HS-27A (cell line): ENCODE data around the gene RRM1.
"Not testable (repeated sequence)": the region's sequence is repeated elsewhere in the genome, so short reads cannot be mapped to it uniquely, and the experiment has no call there.

Experiments used
- DNase-seq: peaks from one replicate; pipeline ENCODE4 v3.0.0-alpha.2; 2012; ENCODE audit warnings: low read depth, missing footprints

Gene RRM1

DNA sequence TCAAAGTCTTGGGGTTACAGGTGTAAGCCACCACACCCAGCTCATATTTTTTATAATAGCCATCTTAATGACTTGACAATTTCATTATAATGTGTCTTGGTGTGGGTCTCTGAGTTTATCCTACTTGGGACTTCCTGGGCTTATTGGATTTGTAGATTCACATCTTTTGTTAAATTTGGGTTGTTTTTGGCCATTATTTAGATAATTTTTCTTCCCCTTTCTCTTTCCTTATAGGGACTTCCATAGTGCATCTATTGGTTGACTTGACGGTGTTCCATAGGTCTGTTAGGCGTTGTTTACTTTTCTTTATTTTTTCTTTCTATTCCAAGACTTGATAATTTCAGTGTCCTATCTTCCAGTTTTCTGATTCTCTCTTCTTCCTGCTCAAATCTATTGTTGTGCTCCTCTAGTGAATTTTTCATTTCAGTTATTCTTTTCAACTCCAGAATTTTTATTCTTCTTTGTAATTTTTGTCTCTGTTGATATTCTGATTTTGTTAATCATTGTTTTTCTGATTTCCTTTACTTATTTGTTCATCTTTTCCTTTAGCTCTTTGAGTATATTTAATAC, 45.6 kb downstream of the RRM1 start:
- DNase-seq = no peak

- no peak for DNase-seq
These were observed 51.6 kb downstream of the RRM1 start for GRCh38 chr11:4146070-4146771.

DNA sequence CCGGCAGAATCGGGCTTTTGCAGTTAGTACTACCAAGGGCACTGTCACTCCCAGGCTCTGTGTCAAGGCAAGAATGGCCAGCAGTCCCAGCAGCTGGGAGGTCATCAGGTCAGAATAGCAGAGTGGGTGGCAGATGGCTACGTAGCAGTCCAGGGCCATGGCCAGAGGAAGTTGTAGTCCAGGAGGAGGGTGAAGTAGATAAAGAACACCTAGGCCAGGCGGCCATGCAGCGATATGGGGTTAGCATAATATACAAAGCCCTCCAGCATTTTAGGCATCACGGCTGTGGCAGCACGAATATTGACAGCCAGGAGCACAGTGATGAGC, 52.1 kb downstream of the RRM1 start:
- DNase-seq = no peak

- no peak for DNase-seq
These were observed 59.9 kb downstream of the RRM1 start for GRCh38 chr11:4154503-4154902.

GRCh38 chr11:4156571-4156970, 62.0 kb downstream of the RRM1 start:
- no peak for DNase-seq

- DNase-seq = not testable (repeated sequence)
These were observed 64.2 kb downstream of the RRM1 start for GRCh38 chr11:4158818-4159217.

GRCh38 chr11:4161305-4161704, 66.7 kb downstream of the RRM1 start:
- DNase-seq = no peak

GRCh38 chr11:4164884-4165590, 70.4 kb downstream of the RRM1 start:
- no peak for DNase-seq

DNA sequence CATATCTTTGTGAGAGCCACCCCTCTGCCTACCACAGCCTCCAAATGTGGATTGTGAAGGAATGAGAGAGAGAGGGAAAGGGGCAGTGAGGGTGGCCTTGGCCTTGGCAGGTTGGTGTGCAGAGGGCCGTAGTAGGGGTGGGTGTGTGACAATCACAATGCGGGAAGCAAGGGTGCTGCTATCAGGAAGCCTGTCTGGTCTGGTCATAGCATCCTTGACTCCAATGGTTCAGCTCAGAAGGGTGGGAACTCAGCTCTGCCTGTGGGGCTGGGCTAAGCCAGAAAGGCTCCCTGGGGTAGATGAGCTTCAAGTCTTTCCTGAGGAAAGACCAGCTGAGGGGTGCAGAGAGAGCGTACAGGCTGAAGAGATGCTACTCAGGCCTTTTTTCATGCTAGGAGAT, 72.7 kb downstream of the RRM1 start:
- DNase-seq = no peak

DNA sequence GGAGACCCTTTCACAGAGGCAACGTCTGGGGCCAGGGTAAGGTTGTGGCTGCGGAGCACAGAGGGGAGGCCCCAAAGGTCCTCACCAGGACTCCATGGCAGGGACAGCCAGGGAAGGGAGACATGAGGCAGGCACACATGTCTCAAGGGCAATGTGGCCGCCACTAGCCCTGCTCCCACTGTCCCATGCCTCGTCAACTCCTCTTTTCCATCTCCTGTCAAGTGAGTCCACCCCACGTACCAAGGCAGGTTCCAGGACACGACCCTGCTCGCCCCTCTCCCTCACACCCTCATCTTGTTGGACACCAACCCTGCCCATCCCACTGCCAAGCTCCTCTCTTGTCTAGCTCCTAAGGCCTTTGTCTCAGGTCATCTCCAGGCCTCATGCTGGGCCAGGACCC, 73.2 kb downstream of the RRM1 start:
- DNase-seq = no peak

DNA sequence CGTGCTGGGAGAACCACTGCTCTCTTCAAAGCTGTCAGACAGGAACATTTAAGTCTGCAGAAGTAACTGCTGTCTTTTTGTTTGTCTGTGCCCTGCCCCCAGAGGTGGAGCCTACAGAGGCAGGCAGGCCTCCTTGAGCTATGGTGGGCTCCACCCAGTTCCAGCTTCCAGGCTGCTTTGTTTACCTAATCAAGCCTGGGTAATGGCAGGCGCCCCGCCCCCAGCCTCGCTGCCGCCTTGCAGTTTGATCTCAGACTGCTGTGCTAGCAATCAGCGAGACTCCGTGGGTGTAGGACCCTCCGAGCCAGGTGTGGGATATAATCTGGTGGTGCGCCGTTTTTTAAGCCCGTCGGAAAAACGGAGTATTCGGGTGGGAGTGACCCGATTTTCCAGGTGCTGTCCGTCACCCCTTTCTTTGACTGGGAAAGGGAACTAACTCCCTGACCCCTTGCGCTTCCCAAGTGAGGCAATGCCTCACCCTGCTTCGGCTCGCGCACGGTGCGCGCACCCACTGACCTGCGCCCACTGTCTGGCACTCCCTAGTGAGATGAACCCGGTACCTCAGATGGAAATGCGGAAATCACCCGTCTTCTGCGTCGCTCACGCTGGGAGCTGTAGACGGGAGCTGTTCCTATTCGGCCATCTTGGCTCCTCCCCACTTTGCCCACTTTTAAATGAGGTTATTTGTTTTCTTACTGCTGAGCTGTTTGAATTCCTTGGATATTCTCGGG, 81.2 kb downstream of the RRM1 start:
- not testable (repeated sequence) for DNase-seq

GRCh38 chr11:4178813-4179662, 84.4 kb downstream of the RRM1 start:
- DNase-seq = no peak

GRCh38 chr11:4180441-4181183, 86.0 kb downstream of the RRM1 start:
- DNase-seq = no peak

GRCh38 chr11:4181782-4182721, 87.5 kb downstream of the RRM1 start:
- DNase-seq = no peak

GRCh38 chr11:4183410-4184057, 88.9 kb downstream of the RRM1 start:
- DNase-seq = no peak

GRCh38 chr11:4184163-4184916, 89.7 kb downstream of the RRM1 start:
- no peak for DNase-seq

GRCh38 chr11:4185561-4185960, 91.0 kb downstream of the RRM1 start:
- DNase-seq = no peak

DNA sequence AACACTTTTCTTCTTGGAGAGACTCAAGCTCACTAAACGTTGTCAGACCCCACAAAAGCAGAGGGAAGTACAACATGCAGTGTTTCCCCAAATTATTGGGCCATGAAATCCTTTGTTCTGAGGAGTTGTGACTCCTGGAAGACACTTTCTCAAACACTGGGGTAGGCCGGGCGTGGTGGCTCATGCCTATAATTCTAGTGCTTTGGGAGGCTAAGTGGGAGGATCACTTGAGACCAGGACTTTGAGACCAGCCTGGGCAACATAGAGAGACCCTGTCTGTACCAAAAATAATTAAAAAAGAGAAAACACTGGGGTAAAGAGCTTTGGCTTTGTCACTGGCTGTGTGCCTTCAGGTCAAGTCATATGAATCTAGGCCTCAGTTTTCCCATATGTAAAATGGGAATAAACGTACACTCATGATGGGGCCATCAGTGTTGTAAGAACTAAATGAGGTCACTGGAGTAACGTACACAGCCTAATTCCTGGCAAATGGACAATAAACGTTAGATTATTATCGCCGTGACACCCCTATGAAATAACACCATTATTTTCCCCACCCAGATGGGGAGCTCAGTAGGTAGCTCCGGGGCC, 92.0 kb downstream of the RRM1 start:
- no peak for DNase-seq
